Measurements from ENCODE around the gene NAPSA.
A peak's percentile ranks its signal among the peaks of the same experiment; 100 is the strongest.

NAPSA gene

DNA sequence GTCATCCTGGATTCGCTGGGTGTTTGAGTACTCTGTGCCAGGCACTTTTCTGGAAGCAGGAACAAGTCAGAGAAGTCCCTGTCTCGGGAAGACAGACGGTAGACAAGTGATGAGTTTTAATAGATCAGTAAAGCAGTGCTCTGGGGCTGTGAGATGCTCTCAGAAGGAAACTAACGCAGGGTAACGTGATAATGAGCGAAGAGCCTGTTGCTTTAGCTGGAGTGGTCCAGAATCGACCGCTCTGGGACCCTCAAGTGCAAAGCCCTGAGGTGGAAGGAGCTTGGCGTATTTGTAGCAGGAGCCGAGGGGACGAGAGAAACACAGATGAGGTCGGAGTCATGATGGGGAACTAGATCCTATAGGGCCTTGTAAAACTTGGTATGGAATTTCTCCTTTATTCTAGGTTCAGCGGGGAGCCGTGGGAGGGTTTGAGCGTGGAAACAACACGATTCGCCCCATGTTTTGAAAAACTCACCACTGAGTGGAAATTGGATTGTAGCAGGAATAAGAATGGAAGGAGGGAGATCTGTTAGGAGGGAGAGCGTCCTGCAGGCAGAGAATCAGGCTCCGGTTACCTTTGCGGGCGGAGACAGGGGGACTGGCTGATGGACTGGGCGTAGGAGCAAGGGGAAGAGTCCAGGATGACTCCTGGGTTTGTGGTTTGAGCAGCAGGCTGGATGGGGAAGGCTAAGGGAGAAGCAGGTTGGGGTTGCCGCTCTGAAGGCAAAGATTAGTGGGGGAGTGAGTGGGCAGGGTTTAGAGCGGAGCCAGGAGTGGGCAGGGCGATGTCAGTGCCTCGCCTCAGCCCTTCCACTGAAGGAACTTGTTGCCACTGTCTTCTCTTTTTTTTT is 19.5 kb upstream of the NAPSA start:
- peak; percentile 26 for DNase-seq (ENCODE audit: low spot score)

DNA sequence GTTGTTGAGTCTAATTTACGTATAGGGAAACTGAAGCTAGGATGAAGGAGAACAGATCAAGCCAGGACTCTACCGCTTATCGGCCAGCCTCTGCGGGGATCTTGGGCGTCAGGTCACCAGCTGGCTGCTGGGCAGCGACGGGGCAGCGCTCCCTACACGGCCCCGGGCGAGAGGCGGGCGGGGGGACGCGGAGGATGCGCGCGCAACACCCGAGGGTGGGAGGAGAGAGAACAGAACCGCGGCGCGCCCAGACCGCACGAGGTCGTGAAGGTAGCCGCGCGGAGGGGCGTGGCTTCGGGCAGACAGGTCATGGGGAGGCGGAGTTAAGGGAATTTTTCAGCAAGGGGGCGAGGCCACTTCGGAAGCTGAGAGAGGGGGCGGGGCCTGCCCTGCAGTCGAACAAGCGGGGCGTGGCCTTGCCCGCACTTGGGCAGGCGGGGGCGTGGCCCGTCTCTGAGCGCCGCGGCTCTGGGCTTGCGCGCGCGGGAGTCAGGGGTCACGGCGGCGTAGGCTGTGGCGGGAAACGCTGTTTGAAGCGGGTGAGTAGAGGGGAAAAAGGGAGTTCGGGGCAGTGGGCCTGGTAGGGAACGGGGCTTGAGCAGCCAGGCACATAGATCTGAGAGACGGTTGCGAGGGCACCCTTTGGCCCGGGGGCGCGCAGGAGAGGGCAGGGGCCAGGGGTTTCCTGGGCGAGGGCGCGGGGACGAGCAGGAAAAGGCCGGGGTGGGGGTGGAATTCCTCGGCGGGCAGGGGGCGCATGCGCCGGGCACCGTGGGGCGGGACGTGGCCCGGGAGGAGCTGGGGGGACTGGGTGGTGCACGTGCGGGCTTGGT is 18.6 kb upstream of the NAPSA start, which contains the start of gene POLD1:
TSS of gene POLD1 (plus strand) at position 496 of the 833 bp plus-strand sequence. CDS start 14,505 bp downstream, outside the sequence.
- DNase-seq (ENCODE audit: low spot score) = peak; percentile 99

DNA sequence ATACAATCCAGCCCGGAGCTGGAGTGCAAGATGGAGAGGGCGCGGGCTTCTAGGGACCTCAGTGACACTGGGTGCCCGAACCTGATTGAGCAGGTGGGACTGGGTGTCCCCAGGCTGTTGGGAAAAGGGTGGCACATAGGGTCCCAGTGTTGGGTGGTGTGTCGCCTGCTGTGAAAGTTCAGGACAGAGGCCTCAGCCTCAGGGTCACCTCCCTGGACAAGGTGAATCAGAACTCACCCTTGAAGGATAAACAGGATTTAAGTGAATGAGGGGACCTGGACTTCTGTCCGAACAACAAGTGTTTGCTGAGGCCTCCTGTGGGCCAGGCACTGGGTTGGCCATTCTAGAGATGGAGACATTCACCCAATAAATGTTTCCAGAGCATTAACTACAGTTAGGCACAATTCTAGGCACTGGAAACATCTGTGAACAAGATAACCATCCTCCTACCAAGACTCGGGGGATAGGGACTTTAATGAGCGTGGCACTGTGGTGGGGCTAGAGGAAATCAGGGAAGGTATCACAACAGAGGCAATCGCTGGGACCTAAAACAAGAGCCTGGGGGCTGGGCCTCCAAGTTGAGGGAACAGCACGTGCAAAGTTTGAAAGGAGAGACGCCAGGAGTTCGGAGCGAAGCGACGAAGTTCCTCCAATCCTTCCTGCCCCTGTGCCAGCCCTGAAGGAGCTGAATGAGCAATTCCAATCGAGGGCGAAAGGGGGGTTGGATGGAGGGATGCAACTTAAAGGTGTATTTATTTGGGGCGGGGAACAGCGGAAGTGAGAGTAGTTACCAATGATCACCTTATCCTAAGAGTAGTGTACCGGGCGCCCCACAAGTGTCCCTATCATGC is 17.8 kb upstream of the NAPSA start:
- peak; percentile 16 for DNase-seq (ENCODE audit: low spot score)

DNA sequence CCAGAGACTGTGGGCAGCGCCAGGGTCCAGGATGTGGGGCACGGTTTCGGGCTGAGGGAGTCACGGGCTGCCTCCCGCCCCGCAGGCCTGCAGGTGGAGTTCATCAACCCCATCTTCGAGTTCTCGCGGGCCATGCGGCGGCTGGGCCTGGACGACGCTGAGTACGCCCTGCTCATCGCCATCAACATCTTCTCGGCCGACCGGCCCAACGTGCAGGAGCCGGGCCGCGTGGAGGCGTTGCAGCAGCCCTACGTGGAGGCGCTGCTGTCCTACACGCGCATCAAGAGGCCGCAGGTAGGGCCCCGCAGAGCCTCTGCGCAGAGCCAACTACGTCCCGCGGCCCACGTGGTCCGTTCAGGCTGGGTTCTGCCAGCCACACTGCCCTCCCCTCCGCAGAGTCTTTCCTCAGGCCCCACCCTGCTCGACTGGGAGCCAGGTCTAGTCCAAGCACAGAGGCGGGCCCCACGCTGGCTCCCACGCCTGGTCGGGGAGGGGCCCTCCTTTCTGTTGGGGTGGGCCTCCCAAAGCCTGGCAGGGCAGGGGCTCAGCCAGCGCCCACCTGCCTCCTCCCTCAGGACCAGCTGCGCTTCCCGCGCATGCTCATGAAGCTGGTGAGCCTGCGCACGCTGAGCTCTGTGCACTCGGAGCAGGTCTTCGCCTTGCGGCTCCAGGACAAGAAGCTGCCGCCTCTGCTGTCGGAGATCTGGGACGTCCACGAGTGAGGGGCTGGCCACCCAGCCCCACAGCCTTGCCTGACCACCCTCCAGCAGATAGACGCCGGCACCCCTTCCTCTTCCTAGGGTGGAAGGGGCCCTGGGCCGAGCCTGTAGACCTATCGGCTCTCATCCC is 16.7 kb upstream of the NAPSA start:
- DNase-seq (ENCODE audit: low spot score) = no peak

DNA sequence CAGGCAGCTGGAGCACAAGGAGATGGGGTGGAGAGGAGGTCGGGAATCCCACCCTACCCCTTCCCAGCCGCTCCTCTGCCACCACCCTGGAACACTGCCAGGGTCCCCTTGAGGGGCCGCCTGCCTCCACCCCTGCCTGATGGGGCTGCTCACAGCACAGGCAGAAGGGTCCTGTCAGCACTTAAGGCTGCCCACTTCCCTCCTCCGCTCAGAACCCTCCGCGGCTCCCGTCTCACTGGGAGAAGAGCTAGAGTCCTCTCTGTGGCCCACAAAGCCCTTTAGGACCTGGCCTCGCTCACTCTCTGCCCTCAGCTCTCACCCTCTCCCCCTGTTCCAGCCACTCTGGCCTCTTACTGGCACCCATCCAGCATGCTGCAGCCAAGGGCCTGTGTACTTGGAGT is 15.3 kb upstream of the NAPSA start:
- DNase-seq (ENCODE audit: low spot score) = no peak

DNA sequence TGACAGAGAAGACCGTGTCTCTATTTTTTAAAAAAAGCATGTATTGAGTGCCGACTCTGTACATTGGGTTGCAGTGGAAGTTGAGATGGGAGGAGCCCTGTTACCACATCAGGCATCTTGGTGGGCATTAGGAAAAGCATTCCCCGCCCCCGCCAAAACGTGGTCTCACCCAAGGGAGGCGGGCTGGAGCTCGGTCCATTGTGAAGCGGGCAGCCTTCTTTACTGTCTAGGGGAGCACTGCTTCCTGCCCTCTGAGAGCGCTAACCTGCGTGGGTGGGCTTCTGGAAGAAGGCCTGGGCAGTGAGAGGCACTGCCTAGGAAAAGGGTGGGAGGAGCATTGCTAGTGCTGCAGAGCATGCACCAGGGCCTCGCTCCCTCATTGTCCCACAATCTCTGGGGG is 14.7 kb upstream of the NAPSA start:
- DNase-seq (ENCODE audit: low spot score) = no peak

DNA sequence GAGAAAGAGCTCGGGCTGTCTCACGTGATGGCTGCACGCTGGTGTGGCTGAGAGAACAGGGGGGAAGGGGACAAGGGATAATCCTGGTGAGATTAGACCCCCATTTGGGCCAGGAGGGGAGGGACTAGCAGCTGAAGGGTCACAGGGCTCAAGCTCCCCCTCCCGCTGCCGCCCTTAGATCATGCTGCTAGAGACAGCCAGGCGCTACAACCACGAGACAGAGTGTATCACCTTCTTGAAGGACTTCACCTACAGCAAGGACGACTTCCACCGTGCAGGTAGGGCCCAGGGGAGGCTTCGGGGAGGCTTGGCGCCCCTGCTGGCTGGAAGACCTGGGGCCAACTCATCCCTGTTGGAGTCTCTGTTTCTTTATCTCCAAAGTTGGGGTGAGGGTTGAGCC is 14.2 kb upstream of the NAPSA start:
- no peak for DNase-seq (ENCODE audit: low spot score)

DNA sequence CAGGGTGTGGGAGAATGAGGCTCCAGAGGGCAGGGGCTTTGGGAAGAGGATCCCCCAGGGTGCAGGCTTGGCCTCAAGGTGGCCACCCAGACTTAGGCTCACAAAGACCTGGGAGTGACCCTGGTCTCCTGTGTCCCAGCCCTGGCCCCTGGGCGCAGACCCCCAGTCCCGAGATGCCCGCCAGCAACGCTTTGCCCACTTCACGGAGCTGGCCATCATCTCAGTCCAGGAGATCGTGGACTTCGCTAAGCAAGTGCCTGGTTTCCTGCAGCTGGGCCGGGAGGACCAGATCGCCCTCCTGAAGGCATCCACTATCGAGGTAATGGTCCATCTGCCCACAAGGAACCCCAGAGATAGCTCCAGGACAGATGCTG is 13.4 kb upstream of the NAPSA start:
- DNase-seq (ENCODE audit: low spot score) = no peak

DNA sequence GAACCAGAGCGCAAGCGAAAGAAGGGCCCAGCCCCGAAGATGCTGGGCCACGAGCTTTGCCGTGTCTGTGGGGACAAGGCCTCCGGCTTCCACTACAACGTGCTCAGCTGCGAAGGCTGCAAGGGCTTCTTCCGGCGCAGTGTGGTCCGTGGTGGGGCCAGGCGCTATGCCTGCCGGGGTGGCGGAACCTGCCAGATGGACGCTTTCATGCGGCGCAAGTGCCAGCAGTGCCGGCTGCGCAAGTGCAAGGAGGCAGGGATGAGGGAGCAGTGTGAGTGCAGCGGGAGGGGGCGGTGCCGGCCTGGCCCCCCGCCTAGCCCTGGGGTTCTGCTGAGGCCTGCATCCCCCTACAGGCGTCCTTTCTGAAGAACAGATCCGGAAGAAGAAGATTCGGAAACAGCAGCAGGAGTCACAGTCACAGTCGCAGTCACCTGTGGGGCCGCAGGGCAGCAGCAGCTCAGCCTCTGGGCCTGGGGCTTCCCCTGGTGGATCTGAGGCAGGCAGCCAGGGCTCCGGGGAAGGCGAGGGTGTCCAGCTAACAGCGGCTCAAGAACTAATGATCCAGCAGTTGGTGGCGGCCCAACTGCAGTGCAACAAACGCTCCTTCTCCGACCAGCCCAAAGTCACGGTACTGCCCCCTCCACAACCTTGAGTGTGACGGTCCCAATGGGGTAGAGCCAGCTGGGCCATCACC is 12.9 kb upstream of the NAPSA start:
- DNase-seq (ENCODE audit: low spot score) = no peak

DNA sequence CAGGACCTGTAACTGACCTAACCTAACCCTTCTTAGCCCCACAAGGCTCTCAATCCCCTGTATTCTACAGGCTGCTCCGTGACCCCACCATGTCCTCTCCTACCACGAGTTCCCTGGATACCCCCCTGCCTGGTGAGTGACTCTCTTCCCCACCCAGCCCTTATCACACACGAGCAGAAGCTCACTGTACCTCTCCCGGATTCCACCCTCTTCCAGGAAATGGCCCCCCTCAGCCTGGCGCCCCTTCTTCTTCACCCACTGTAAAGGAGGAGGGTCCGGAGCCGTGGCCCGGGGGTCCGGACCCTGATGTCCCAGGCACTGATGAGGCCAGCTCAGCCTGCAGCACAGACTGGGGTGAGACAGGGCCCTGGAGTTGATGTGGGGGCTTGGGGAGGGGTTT is 12.1 kb upstream of the NAPSA start:
- no peak for DNase-seq (ENCODE audit: low spot score)

DNA sequence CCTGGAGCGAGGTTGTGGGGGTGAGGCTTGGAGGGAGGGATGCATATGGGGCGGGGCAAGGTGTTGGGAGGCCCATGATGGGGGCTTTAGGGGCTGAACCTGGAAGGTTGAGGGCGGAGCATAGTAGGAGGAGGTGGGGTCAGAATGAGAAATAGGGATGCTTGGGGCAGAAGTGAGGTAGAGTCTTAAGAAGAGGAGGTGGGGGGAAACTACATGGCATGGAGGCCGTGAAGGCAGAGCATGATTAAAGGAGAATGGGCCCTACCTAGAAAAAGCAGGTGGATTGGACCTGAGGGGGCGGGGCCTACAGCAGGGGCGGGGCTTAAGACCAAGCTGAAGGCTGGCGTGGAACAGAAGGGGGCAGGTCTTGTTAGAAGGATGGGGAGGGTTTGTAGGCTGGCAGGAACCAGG is 11.6 kb upstream of the NAPSA start:
- no peak for DNase-seq (ENCODE audit: low spot score)

DNA sequence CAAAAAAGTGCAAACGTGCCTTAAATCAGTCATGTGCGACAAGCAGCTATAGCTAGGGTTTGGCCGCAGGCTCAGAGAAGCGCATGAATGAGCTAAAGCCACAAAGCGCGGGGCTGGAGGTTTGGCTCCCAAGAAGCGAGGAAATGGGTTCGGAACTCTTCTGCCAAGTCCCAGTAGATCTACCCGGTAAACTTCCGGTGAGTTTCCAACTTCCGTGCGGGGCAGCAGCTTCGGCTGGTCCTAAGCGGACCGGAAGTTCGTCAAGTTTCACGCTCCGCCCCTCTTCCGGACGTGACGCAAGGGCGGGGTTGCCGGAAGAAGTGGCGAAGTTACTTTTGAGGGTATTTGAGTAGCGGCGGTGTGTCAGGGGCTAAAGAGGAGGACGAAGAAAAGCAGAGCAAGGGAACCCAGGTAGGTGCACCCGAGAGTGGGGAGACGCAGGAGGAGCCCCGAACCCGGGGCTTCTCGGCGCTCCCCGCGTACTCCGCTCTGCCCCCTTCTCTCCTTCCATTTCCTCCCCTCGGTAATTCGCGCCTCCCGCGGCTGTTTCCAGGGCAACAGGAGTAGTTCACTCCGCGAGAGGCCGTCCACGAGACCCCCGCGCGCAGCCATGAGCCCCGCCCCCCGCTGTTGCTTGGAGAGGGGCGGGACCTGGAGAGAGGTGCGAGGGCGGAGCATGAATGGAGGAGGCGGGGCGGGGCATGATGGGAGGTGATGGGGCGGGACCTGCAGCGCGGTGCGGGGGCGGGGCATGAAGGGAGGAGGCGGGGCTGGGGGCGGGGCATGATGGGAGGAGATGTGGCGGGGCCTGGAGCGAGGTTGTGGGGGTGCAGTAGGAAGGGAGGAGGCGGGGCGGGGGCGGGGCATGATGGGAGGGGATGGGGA is 11.0 kb upstream of the NAPSA start, which contains the start of gene NR1H2:
TSS of gene NR1H2 (plus strand) at position 292 of the 885 bp plus-strand sequence. CDS start 1,149 bp downstream, outside the sequence.
- peak; percentile 92 for DNase-seq (ENCODE audit: low spot score)

DNA sequence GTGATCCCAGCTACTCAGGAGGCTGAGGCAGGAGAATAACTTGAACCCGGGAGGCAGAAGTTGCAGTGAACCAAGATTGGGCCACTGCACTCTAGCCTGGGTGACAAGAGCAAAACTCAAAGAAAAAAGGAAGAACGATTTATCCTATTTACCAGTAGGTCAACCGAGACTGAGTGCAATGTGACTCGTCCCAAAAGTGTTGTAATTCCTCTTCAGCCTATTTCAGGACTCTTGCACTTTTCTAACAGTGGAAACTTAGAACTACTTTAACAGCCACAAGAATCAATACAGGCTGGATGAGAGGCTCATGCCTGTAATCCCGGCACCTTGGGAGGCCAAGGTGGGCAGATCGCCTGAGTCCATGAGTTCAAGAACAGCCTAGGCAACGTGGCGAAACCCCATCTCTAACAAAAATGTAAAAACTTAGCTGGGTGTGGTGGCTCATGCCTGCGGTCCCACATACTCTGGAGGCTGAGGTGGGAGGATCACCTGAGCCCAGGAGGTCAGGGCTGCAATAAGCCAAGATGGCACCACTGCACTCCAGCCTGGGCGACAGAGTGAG is 6.6 kb upstream of the NAPSA start:
- DNase-seq (ENCODE audit: low spot score) = no peak

DNA sequence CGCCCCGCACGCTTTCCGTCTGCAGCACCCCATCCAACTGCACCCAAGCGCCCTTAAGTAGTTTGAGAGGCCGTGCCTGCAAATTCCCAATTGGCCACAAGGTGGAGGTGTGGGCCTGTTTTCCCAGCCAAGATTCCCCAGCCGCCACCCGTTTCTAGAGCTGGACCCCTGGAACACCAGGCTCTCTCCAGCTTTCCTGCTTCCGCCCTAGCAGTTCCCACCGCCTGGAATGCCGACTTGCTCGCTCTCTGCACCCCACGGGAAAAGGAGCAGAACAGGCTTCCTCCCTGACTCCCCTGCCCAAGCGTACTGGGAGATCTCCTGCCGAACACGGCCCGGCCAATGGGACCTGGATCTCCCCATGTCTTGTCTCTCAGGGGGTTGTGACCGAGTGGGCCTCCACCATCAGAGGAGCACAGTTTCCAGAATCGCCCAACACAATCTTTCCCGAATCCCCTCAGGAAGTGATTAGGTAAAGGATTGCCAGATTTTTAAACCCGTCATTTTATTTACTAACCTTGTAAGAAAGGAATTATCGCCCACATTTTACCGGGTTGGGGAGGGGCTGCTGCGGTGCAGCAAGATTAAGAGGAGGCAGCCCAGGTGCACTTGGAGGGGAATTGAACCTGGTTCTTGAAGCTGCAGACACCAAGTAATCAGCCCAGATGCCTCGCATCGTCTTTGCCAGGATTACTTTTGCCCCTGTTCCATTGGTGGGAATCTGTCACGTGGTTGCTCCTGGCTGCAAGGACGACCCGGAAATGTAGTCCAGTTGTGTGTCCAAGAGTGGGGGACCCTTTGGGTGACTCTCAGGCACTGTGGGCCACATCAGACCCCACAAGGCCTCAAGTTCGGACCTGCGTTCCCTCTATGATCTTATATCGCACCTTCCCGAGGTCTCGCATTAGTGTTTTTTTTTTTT is 3.5 kb upstream of the NAPSA start:
- peak; percentile 93 for DNase-seq (ENCODE audit: low spot score)

DNA sequence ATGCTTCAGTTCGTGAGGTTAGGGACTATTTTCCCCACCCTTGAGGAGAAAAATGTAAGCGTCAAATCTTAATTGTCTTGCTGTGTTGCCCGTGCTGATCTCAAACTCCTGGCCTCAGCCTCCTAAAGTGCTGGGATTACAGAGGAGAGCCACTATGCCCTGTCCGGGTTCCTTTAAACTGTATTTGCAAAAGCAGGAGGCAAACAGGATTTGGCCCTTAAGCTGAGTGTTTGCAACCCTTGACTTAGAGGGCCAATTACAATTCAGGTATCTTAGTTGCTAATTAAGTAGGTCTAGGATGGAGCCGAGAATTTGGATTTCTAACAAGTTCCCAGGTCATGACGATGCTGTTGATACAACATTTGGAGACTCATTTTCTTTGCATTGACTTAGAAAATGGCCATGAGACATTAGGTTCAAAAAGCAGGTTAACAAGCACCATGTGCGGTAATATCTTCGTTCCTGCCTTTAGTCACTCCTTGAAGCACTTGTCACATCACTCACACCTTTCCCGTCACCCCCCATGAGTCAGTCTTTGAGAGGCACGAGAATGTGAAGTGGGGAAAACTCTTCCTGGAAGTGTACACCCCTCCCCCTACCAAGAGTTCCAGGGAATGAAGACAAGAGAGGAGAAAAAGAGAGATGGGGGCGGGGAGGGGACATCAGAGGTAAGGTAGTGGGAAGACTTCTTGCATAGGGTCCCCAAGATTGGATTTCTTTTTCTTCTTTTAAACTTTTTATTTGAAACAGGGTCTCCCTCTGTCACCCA is 2.6 kb downstream of the NAPSA start:
- DNase-seq (ENCODE audit: low spot score) = no peak

DNA sequence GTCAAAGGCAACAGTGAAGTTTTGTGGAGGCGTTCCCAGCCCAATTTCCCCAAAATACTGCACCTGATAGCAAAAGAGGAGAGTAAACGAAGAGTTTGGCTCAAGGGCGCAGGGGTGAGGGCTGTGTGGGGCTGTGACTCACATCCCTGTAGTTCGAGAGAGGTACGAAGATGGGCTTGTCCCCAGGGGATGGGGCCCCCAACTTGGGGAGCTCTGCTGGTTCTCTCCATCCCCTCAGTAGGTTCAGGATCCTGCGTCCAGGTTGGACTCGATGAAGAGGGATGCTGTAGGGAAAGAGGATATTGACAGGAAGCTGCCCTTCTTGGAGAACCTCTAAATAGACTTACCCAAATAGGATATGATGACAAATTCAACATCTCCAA is 3.4 kb downstream of the NAPSA start:
- no peak for DNase-seq (ENCODE audit: low spot score)

DNA sequence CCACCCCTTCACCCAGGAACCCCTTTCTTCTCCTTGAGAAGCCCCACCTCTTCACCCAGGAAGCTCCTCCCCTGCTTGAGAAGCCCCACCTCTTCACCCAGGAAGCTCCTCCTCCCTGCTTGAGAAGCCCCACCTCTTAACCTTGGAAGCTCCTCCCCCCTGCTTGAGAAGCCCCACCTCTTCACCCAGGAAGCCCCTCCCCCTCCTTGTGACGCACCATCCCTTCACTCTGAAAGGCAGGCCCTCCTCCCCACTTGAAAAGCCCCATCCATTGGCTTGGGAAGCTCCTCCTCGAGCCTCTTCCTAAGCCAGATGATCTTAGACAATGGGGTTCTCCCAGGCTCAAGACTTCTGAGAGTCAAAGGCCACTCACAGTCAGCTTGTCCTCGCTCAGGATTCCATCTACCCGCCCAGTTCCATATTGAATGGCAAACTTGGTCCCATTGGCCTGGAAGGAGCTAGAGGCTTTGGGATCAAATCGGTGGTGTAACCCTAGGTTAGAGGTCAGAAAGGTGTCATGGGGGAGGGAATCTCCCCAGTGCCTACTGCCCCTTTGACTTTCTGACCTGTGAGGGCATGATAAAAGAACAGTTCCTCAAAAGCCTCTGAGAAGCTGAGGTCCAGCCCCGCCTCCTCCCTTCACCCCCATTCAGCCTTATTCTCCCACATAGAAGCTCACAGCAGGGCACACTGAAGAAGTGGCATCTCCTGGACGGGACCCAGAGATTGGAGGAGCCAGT is 4.0 kb downstream of the NAPSA start:
- no peak for DNase-seq (ENCODE audit: low spot score)
